Mesenteric fat pad (tissue), 1 donor: ENCODE data around the gene PBX4. TPM values are rescaled to one million over a fixed set of nuclear protein-coding genes. Genes with fewer than 3 reads are reported as not detected.
A peak's percentile ranks its signal among the peaks of the same experiment; 100 is the strongest.

Experiments
- DNase-seq: peaks from one replicate; pipeline ENCODE4 v3.0.0-alpha.2; 2020; ENCODE audit warnings: low spot score
- total RNA-seq: library from RNA; stranded (reverse); fragmentation: NEBNext Ultra II Directional; extraction: Animal tissue kit (Norgen Biotek cat#: 25700); gene quantifications from one replicate; pipeline ENCODE4 v1.2.1, GENCODE V29; 2021
- donor health status: DM: yes; HTN: yes; CAD: no.

PBX4 gene
- total RNA-seq, 1 donor from 2014 or later = 2.0 TPM

DNA sequence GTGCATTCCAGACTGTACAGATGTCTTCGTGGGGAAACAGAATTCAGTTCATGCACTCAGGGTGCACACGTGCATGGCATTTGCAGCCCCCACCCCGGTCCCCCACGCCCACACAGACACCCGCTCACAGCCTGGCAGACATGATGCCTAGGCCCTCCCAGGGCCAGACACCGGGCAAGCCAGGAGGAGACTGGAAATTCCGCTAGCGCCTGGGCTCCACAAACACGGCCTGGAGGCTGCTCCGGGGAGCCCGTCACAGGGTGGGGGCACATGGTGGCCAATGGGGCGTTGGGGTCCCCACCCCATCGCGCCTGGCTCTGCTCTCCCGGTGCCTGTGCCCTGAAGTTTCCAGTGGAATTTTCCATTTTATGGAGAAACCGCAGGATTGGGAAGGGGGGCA is 76.9 kb downstream of the PBX4 start:
- no peak for DNase-seq

DNA sequence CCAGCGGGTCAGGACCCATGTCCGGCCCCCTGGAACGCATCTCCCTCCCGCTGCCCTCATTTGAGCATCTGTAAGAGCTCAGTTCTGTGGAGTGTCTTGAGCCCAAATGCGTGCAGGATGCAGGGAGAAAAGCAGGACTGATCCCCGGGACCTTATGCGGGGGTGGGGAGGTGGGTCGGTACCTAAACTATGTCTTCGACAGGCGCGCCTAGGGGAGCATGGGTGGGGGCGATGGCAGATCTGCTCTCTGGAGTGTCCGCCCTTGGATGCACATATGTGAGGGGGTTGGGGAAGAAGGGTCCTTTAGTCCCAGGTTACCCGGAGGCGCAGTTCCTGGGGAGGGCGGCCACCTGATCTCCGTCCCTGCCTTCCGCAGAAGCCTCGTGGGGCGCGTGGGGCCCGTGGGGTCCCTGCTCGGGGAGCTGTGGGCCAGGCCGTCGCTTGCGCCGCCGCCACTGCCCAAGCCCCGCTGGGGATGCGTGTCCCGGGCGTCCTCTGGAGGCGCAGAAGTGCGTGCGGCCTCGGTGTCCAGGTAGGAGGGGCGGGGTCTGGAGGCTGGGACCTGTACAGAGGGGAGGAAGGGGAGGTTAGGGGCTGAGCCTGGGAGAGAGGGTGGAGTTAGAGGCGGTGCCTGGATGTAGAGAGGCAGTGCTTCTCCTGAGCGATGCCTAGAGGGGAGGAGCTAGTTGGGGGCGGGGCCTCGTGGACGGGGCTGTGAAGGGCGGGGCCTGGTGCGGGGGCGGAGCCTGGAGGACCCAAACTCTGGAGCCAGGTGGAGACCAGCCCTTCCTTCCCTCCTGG is 77.6 kb downstream of the PBX4 start:
- no peak for DNase-seq

DNA sequence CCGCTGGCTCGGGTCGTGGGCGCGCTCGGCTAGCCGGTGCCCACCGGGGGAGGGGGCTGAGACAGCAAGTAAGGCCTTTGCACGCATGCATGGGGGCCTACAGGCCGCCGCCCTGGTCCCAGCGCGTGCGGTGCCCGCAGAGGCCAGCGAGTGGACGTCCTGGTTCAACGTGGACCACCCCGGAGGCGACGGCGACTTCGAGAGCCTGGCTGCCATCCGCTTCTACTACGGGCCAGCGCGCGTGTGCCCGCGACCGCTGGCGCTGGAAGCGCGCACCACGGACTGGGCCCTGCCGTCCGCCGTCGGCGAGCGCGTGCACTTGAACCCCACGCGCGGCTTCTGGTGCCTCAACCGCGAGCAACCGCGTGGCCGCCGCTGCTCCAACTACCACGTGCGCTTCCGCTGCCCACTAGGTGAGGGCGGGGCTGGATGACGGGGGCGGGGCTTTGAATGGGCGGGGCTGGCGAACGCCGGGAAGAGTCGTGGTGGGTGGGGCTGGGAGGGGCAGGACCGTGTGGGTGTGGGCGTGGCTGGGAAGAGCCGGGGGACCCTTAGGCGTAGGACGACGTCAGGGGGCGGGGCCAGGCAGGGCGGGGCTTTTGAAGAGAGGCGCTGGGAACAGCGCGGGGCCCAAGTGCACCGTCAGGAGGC is 78.3 kb downstream of the PBX4 start:
- no peak for DNase-seq

DNA sequence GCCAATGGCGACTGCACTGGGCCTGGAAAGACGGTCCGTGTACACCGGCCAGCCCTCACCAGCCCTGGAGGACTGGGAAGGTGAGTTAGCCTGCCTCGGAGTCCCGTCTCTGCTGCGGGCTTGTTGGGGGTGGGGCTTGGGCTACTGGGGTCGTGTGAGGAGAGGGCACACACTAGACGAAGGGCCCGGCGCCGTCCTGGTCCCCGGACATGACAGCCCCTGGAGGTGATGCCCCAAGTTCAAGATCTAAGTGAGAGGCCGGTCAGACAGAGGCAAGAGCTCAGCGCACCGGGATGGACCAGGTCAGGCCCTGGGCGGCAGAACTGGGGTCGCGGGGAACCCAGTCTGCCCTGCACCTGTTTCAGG is 78.8 kb downstream of the PBX4 start:
- no peak for DNase-seq

DNA sequence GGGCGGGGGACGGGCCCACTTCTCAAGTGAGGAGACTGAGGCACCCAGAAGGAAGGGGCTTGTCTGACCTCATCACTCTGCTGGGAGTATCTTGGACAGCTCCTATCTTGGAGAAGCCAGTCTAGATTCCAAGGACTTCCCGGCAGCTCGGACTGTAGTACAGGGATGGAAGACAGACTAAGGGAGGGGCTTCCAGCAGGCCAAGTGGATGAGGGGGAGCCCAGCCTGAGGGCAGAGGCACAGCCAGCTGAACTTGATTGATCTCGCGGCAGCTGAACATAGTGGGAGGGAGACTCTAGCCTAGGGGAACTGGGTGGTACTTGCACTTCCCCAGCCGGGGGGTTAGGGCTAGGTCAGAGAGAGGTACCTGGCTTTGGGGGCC is 79.7 kb downstream of the PBX4 start:
- no peak for DNase-seq

DNA sequence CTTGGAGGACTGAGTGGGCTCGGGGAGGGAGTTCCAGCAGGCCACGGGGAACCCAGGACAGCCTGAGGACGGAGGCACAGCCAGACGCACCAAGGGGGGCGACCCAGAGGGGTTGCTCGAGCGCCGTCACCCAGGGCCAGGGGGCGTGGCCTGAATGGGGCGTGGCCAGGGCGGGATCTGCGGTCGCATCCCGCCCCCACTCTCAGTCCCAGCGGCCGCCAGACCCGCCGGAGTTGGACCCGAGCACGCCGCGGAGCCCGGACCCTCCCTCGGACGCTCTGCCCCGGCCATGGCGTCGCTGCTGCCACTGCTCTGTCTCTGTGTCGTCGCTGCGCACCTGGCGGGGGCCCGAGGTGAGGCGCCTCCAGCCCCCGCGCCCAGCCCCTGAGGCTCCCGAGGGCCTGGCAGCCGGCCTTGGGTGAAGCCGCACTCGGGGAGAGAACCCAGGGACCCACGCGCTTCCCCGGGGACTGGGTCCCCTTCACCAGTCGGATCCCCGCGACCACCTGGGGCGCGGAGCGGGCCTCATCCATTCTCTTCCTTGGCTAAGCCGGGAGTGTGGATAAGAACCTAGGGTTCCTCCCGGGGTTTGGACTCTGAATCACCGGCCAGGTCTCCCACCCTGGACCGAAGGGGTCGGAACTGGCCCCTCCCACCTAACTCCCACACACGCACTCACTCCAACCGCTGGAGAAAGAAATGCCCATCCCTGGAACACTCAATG is 80.3 kb downstream of the PBX4 start, which contains the start of gene CILP2:
CILP2 (plus strand) TSS at position 205 of the 724 bp plus-strand sequence; CDS start at position 290, 85 bp downstream.
- no peak for DNase-seq

DNA sequence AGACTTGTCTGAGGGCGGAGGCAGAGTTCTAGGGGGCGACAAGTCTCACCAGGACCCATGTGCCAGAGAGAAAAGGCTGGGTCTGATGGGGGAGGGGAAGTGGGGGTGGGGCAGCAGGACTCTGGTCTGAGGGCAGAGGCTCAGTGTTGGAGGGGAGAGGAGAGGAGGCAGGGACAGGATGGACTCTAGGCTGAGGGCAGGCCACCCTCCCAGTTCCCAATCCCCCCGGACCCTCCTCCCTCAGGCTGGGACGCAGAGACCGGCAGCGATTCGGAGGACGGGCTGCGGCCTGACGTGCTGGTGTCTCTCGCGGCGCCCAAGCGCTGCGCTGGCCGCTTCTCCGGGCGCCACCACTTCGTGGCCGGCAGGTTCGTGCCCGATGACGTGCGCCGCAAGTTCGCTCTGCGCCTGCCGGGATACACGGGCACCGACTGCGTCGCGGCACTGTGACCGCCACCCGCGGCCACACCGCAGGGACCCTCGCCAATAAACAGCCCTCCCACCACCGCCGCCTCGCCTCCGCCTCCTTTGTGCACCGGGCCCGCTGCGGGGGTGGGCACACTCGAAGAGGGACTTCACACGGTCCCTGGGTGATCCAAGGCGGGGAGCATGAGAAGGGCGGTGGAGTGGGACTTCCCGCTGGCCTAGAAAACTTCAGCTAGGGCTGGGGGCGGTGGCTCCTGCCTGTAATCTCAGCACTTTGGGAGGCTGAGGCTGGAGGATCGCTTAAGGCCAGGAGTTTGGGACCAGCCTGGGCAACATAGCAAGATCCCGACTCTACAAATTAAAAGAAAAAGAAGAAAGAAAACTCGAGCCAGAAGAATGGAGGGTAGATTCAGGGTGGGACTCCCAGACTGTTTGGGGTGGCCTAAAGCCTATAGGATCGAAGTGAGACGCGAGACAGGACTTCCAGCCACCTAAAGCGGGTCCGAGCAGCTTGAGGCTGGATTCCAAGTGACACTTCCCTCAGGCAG is 81.1 kb downstream of the PBX4 start:
- DNase-seq = no peak

DNA sequence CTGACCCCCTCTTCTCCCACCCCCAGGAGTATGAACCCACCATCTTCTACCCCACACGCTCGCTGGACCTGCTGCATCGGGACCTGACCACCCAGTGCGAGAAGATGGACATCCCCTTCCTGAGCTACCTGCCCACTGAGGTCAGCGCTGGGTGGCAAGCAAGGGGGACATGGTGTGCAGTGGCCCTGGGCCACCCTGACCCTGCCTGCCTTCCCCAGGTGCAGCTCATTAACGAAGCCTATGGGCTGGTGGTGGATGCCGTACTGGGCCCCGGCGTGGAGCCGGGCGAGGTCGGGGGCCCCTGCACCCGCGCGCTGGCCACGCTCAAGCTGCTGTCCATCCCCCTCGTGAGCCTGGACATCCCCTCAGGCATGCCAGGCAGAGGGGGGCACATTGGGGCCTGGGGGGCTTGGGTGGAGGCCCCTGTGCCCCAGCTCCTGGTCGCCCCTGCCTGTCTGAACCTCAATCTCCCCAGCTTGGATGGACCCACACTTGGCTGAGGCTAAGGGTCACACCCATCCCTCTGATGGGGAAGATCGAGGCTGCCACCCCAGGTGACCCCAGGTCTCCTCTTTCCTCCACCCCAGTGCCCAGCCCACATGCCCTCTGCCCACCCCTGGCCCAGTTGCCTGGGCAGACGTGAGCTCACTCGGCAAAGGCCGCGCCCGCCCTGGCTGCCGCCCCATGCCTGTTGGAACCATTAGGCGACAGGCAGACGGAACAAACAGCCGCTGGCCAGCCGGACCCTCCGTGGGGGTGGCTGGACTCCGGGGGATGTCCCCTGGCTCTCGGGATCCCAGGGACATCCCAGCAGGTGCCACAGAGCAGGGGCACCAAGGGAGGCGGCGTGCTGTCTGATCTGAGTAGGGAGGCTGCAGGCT is 82.9 kb downstream of the PBX4 start:
- no peak for DNase-seq

DNA sequence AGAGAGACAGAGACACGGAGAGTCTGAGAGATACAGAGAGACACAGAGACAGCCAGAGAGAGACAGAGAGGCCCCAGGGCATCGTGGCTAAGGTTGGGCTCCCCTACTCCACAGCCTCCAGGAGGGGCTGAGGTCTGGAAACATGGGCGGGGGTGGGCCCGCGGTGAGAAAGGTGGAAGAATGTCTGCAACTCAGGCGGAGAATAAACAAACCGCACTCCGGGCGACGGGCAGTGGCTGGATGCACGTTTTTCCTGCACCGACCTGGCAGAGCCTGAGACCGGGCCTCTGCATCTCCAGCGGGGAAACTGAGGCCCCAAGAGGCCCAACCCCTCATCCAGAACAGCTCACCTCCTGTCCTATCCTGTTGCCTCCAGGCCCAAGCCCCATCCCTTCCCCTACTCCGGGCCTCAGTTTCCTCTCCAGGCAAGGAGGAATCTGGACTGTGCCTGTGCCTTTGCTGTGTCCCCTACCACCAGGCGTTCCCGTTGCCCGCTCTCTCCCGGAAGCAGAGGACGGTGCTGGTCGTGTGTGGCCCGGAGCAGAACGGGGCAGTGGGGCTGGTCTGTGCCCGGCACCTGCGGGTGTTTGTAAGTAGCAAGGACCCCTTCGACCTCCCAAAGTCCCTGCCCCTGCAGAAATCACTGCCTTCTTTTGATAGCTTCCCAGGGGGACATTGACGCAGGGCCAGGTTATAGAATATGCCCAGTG is 83.8 kb downstream of the PBX4 start:
- DNase-seq = no peak

DNA sequence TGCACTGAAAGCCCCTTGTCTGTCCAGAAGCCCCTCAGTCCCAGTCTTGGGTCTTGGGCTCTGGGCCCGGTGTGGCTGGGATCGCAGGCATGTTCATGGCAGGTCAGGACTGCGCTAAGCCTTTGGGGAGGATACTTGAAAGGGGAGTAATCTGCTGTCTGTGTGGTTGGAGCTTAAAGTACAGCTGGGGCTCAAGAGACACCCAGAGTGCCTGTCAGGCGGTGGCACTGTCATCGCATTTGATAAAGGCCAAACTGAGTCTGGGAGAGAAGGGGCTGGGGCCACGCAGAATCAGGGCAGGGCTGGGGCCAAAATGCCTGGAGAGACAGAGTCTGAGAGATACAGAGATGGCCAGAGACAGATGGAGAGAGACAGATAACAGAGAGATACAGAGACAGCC is 84.6 kb downstream of the PBX4 start:
- no peak for DNase-seq

DNA sequence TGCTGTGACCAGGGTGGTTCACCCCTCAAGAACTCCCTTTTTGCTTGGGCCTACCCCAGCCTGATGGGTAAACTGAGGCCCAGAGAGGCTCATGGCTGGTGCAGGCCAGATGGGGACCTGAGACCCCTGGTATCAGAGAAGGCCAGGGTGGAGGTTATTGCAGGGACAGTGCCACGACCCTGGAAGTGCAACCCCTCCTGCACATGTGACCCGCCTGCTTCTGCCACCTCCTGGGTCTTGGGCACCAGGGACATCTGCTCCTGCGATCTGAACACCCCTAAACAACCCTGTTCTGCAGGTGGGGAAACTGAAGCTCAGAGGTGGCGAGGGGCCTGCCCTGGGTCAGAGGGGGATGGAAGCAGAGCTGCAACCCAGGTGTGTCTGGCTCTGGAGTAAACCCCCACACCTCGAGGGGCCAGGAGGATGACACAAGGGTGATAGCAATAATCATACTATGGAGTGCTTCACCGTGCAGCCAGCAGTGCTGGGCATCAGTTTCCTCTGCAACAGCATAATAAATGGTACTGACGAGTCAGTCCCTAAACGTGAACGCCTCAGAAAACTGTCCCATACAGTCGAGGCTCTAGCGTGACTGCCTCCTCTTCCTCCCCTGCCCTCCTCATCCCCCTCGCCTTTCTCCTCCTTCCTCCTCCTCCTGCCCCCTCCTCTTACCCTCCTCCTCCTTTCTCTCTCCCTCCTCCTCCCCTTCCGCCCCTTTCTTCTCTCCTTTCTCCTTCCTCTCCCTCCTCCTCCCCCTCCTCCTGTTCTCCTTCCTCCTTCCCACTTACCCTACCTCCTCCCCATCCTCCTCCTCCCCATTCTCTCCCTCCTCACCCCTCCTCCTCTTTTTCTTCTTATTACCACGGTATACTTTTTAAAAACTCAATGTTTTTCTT is 85.4 kb downstream of the PBX4 start:
- no peak for DNase-seq

DNA sequence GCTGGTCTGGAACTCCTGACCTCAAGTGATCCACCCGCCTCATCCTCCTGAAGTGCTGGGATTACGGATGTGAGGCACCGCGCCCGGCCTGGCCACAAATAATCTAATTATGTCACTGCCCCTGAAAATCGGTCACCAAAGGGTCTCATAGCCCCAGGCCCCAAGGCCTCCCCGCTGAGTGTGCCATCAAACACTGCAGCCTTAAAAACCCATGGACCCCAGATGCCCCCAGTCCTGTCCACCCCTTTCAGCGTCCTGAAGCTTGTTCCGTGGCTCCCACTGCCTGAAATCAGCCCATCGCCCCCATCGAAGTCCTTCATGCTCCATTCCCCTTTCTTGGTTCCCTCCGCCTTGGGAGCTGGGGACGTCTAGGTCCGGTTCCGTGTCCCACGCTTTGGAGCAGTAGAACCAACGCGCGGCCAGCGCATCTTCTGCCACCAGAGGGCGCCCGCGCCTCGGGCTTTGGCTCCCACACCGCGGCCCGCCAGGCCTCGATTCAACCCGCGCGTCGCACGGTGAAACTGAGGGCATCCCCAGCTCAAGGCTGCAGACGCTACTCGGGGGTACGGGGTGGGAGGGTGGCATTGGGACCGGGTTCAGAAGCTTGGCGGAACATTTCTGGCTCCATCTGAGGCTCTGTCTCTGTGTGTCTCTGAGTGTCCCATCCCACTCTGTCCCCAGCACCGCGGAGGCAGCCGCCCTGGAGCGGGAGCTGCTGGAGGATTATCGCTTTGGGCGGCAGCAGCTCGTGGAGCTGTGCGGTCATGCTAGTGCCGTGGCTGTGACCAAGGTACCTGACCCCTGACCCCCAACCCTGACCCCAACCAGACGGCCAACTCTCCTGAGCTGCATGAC is 86.3 kb downstream of the PBX4 start:
- peak; percentile 96 for DNase-seq

DNA sequence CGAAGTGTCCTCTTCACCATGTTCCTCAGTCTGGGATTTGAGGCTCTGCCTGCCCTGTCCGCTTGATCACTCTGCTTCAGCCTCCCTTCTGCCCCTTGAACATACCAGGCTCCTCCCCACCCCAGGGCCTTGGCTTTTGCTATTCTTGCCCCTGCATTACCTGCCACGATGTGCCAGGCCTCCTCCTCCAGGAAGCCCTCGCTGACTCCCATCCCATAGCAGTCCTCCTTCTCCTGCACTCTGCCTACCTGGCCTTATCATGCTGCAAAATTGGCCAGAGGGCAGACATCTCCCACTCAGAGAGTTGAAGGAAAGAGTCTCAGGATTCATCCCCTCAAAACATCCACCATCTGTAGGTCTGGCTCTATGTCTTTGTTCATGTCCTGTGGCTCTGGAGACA is 87.6 kb downstream of the PBX4 start:
- DNase-seq = no peak

DNA sequence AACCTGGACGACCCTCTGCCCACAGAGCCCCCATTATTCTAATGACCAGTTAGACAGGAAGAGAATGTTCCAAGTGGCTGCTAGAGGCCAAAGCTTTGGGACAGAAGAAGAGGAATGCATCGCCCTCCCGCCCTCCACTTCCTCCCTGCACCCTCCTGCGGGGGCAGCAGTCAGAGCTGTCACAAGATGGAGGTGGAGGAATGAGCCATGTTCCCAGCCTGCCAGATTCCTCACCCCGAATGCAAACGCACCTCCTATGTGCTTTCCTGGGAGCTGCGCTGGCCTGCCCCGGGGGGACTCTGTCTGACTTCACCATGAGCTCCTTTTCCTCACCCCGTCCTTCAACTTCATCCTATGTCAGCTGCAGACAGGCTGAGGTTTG is 88.1 kb downstream of the PBX4 start:
- no peak for DNase-seq

DNA sequence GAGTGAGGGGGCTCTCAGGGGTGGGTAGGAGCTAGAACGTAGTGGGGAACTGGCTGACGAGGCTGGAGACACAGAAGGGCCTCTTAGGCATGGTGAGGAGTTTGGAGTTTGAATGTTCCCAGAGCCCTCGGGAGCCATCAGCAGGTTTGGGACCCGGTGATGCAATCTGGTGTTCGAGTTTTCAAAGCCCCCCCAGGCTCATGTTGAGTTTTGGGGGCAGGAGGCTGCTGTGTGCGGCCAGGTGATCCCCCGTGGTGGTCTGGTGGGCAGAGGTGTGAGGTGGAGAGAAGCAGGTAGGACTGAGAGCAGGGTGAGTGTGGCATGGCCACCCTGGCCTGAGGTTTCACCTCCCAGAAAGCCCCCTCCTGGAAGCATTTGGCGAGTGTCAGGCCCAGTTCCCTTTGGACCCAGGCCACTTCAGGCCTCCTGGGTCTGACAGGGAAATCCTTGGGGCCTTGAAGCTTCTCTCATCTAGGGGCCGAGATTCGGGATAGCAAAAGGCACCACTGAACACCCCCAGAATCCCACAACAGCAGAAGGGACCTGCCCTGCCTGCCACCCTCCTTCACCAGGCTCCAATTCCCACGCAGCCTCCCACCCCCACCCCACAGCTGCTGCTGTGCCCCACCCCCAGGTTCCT is 88.6 kb downstream of the PBX4 start:
- DNase-seq = no peak

DNA sequence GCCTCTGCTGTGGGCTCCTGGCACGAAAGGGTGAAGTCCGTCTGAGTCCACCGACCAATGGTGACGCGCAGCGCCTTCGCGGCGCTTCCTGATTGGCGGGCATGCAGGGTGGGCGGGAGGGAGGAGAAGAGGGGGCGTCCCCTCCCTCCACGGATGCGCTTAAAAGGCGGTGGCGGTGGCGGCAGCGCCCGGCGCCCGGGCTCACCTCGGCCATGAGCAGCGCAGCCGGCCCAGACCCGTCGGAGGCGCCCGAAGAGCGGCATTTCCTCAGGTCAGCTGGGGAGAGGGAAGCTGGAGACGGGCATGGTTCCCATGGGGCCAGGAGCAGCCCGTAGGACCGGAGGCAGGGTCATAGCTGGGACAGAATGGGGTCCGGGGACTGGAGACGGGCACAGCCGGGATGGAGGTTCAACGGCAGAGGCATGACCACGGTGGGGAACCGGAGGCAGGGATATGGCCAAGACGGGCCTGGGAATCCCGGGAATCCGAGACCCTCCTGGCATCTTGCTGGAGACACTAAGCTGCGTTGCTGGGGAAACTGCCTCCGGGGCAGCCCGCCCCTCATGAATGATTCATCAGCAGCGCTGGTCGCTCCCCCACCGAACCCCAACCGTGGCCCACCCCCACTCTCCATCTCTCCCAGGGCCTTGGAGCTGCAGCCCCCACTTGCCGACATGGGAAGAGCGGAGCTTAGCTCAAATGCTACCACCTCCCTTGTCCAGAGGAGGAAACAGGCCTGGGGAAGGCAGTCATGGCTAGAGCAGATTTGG is 89.6 kb downstream of the PBX4 start, which contains the start of gene YJEFN3:
YJEFN3 (plus strand) TSS at position 191 of the 770 bp plus-strand sequence; CDS start at position 213, 22 bp downstream.
- no peak for DNase-seq
